Measurements from ENCODE around the gene TM9SF3. TPM values are rescaled to one million over a fixed set of nuclear protein-coding genes. Genes with fewer than 3 reads are reported as not detected.
A peak's percentile ranks its signal among the peaks of the same experiment; 100 is the strongest.

The TM9SF3 gene
- total RNA-seq: 100 to 1,000 TPM in 2 of 6 donors, 10 to 100 TPM in 4; 30.4 to 112 (median 80.8) TPM

DNA sequence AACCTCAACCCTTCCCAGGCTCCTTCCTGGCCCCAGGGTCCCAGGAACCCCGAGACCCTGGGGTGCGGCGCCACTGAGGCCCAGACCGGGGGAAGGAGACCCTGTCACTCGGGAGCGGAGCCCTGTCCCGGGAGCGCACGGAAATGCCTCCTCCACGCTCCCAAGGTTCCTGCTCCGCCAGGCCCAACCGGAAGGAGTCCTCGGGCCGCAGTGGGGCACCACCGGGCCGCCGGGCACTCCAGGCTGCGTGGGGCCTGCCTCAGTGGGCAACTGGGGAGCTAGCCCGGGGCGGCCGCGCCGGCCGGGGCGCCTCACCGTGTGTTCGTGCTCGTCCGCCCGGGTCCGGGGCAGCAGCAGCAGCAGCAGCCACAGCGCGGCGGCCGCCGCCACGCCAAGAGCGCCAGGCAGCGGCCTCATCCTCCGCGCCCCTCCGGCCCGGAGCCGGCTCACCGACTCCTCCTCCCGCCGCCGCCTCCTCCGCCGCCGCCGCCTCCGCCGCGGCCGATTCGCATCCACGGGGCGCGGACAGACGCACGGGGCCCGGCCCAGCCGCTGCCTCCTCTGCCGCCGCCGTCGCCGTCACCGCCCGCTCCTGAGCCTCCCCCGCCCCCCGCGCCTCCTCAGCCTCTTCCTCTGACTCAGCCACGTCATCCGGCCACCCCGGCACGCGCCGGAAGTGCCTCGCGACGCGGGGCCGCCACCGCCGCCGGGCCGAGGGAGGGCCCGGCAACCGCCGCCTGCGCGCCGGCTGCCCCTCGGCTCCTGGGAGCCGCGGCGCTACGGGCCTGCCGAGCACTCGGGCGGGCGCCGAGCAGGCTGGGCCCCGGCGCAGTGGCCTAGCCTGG lies at the start of gene TM9SF3:
TSS of gene TM9SF3 (minus strand) at position 594 of the 845 bp plus-strand sequence. CDS start at position 417, 177 bp downstream.
- peak; percentile 94 to 95 for ATAC-seq (ENCODE audit: low FRiP score in 2 of 2)
- Histone ChIP-seq H3K27ac (peak within 1 kb of the TSS; percentile 94 to 100 (median 98)), H3K4me1 (peaks cover 43 to 55% (median 49%) of the 10 kb centered on the region in 4 donors)

DNA sequence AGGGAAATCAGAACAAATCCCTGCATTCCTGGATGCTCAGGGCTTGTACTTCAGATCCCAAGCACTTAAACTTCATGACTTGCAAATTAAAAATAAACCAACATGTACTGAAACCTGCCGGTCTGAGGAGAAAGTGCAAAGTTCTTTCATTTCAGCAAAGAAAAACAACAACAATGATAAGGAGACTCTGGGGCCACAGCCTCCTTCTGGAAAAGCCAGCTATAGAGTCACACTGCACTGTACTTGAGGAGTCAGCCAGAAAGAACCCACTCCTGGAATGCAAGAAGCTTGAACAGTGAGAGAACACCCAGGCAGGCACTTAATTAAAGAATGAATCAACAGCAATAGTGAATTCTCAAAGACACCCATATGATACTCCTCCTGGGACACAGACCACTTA lies 49.7 kb upstream of the TM9SF3 start:
- Histone ChIP-seq H3K9me3 (no peaks in the 10 kb centered on the region), H3K27me3 (no peaks in the 10 kb centered on the region), H3K36me3 (no peaks in the 10 kb centered on the region), H3K4me1 (no peaks in the 10 kb centered on the region), H3K27ac (no peak overlapping the region), H3K4me3 (no peak overlapping the region)
- ATAC-seq (ENCODE audit: low FRiP score in 2 of 2) (no peak), DNase-seq (no peak)
- WGBS, 2 donors: 56 to 61% methylated on average over 1 of the region's 1 CpG
- TF ChIP-seq, protein P1, sequence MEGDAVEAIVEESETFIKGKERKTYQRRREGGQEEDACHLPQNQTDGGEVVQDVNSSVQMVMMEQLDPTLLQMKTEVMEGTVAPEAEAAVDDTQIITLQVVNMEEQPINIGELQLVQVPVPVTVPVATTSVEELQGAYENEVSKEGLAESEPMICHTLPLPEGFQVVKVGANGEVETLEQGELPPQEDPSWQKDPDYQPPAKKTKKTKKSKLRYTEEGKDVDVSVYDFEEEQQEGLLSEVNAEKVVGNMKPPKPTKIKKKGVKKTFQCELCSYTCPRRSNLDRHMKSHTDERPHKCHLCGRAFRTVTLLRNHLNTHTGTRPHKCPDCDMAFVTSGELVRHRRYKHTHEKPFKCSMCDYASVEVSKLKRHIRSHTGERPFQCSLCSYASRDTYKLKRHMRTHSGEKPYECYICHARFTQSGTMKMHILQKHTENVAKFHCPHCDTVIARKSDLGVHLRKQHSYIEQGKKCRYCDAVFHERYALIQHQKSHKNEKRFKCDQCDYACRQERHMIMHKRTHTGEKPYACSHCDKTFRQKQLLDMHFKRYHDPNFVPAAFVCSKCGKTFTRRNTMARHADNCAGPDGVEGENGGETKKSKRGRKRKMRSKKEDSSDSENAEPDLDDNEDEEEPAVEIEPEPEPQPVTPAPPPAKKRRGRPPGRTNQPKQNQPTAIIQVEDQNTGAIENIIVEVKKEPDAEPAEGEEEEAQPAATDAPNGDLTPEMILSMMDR (IDR thresholded peaks at IDR 0.05): no peak
- no peak for TF ChIP-seq POLR2AphosphoS5 (IDR thresholded peaks at IDR 0.05)
- TF ChIP-seq POLR2A (IDR thresholded peaks at IDR 0.05): no peak
- no peak for TF ChIP-seq EP300 (IDR thresholded peaks at IDR 0.05)

More for the DNA sequence above, at the start of gene TM9SF3:
- peak within 1 kb of the TSS; percentile 54 to 97 (median 78) for H3K4me3 ChIP-seq
- peak; percentile 94 to 98 for DNase-seq
- TF ChIP-seq POLR2AphosphoS5 (IDR thresholded peaks at IDR 0.05) (peak; percentile 80 to 89), EP300 (IDR thresholded peaks at IDR 0.05) (peak in 1 of 4 donors; percentile 36), POLR2A (IDR thresholded peaks at IDR 0.05) (peak in 3 of 4 donors; percentile 82 to 94 (median 93))
- TF ChIP-seq, protein P1 (IDR thresholded peaks at IDR 0.05): peak in 4 of 6 experiments; percentile 19 to 54 (median 35)
- WGBS, 2 donors: 0 to 2% methylated on average over 11 to 20 of the region's 107 CpGs
- no peaks in the 10 kb centered on the region for H3K36me3 ChIP-seq
- H3K9me3 ChIP-seq: no peaks in the 10 kb centered on the region
- no peaks in the 10 kb centered on the region for H3K27me3 ChIP-seq

DNA sequence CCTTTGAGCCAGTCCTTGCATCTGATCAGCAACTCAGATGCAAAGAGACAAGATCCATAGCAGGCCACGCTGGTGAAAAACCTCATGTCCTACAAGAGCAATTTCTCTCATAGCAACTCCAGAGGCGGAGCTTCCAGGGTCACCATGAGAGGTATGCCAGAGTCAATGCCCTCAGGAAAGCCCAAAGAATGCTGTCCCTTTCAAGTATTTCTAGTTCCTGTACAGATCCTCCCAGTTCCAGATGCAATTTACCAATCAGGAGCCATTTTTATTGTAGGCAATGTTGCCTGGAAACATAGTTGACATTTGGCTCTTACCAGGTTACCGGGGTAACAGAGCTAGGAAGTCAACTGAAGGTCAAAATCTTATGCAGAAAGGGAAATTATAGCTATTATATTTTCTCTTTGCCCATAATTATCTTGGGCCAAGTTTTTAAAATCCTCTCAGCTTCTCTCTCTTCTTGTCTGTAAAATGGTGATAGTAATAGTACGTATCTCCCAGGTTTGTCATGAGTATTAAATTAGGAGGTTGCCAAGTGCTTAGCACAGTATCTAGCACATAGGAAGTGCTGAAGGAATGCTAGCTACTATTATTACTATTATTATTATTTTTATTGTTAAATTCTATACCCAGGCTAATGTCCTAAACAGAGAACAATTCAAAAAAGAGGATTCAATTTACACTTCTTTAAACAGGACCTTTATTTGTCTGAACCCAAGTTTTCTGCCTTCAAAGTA lies 46.3 kb upstream of the TM9SF3 start:
- WGBS, 2 donors: 63 to 75% methylated on average over 4 of the region's 4 CpGs
- Histone ChIP-seq H3K27me3 (no peaks in the 10 kb centered on the region), H3K4me3 (no peak overlapping the region), H3K27ac (no peak overlapping the region), H3K4me1 (no peaks in the 10 kb centered on the region), H3K9me3 (no peaks in the 10 kb centered on the region), H3K36me3 (no peaks in the 10 kb centered on the region)
- peak in 1 of 2 donors; percentile 24 for ATAC-seq (ENCODE audit: low FRiP score in 2 of 2)
- DNase-seq: no peak
- TF ChIP-seq POLR2A (IDR thresholded peaks at IDR 0.05): no peak
- TF ChIP-seq EP300 (IDR thresholded peaks at IDR 0.05): no peak
- TF ChIP-seq, protein P1 (IDR thresholded peaks at IDR 0.05): no peak
- no peak for TF ChIP-seq POLR2AphosphoS5 (IDR thresholded peaks at IDR 0.05)

DNA sequence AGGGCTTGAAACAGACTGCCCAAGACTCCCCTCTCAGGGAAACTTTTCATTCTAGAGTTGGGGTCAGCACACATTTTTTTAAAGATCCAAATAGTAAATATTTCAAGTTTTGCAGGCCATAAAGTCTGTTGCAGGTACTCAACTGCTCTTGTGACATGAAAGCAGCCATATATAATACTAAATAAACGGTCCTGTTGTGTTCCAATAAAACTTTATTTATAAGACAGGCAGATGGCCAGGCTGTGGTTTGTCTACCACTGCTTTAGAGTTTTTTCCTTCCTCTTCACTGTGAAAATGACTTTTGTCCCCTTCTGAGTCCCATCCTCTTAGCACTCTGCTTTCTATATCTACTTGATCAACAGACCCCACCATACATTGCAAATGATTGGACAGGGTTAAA lies 40.5 kb upstream of the TM9SF3 start:
- no peak for ATAC-seq (ENCODE audit: low FRiP score in 2 of 2)
- Histone ChIP-seq H3K36me3 (peaks cover 0 to 7% (median 2%) of the 10 kb centered on the region in 4 donors), H3K9me3 (no peaks in the 10 kb centered on the region)

More for the DNA sequence above, 40.5 kb upstream of the TM9SF3 start:
- Histone ChIP-seq H3K4me3 (no peak overlapping the region), H3K27ac (no peak overlapping the region), H3K27me3 (no peaks in the 10 kb centered on the region), H3K4me1 (no peaks in the 10 kb centered on the region)
- no peak for DNase-seq
- WGBS, 2 donors: 85 to 90% methylated on average over 1 of the region's 1 CpG
- TF ChIP-seq, protein P1 (IDR thresholded peaks at IDR 0.05): no peak
- no peak for TF ChIP-seq EP300 (IDR thresholded peaks at IDR 0.05)
- no peak for TF ChIP-seq POLR2AphosphoS5 (IDR thresholded peaks at IDR 0.05)
- no peak for TF ChIP-seq POLR2A (IDR thresholded peaks at IDR 0.05)
